ENCODE measurements around the gene MRC1. TPM values are rescaled to one million over a fixed set of nuclear protein-coding genes. Genes with fewer than 3 reads are reported as not detected.

Gene MRC1
- total RNA-seq, 1 experiment from 2014 or later: 0.05 TPM

DNA sequence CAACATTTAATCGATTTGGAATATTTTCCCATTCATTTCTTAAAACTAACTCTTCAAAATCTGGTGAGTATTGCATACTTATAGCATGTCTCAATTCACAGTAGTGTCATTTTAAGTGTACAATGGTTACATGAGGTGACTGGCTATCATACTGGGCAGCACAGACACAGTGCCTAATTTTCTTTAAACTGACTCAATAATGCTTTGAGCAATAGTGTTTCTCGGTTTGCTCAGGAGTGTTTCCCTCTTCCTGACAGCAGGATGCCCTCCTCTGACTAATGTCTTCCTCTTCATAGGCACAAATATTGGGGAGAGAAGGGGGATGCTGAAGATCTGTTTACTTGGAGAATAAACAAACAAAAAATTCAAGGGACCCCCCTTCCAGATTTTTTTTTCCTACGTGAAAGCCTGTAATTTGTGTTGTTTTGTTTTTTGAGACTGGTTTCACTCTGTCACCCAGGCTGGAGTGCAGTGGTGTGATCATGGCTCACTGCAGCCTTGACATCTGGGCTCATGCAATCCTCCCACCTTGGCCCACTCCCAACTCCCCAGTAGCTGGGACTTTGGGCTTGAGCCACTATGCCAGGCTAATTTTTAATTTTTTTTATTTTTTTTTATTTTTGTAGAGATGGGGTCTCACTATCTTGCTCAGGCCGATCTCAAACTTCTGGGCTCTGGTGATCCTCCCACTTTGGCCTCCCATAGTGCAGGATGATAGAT lies 2.2 kb downstream of the MRC1 start:
- TF ChIP-seq, protein P1, sequence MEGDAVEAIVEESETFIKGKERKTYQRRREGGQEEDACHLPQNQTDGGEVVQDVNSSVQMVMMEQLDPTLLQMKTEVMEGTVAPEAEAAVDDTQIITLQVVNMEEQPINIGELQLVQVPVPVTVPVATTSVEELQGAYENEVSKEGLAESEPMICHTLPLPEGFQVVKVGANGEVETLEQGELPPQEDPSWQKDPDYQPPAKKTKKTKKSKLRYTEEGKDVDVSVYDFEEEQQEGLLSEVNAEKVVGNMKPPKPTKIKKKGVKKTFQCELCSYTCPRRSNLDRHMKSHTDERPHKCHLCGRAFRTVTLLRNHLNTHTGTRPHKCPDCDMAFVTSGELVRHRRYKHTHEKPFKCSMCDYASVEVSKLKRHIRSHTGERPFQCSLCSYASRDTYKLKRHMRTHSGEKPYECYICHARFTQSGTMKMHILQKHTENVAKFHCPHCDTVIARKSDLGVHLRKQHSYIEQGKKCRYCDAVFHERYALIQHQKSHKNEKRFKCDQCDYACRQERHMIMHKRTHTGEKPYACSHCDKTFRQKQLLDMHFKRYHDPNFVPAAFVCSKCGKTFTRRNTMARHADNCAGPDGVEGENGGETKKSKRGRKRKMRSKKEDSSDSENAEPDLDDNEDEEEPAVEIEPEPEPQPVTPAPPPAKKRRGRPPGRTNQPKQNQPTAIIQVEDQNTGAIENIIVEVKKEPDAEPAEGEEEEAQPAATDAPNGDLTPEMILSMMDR (IDR thresholded peaks at IDR 0.05; ENCODE audit: insufficient read depth in 1 of 2, low read depth in 1 of 2, low read length in 1 of 2, severe bottlenecking in 1 of 2, unreplicated experiment in 1 of 2): no peak

GRCh38 chr10:17814973-17815372 lies 5.8 kb downstream of the MRC1 start:
- no peaks in the 10 kb centered on the region for H3K36me3 Mint-ChIP-seq (ENCODE audit: insufficient read depth, unreplicated experiment)
- no peak for DNase-seq
- ChIA-PET POLR2A (no interaction called here), CTCF (no interaction called here)
- no TSS peak for BruUV-seq (replicated peaks)
- H3K27ac Mint-ChIP-seq (ENCODE audit: unreplicated experiment): no peak overlapping the region
- H3K4me3 ChIP-seq (ENCODE audit: low read depth, low read length): no peak overlapping the region
- H3K27me3 Mint-ChIP-seq (ENCODE audit: insufficient read depth, unreplicated experiment): no peaks in the 10 kb centered on the region
- intact Hi-C loops (cut with micrococcal nuclease; ENCODE audit: unreplicated experiment): no loop called here
- no peaks in the 10 kb centered on the region for H3K27me3 ChIP-seq (replicated peaks; ENCODE audit: control insufficient read depth, insufficient read depth, low read length)
- no peak overlapping the region for H3K4me3 Mint-ChIP-seq (ENCODE audit: unreplicated experiment)
- H3K9me3 ChIP-seq: no peaks in the 10 kb centered on the region
- TF ChIP-seq, protein P1 (IDR thresholded peaks at IDR 0.05; ENCODE audit: insufficient read depth in 1 of 2, low read depth in 1 of 2, low read length in 1 of 2, severe bottlenecking in 1 of 2, unreplicated experiment in 1 of 2): no peak
- H3K4me1 Mint-ChIP-seq (ENCODE audit: low read depth, unreplicated experiment): peaks cover 12% of the 10 kb centered on the region
- H3K9me3 Mint-ChIP-seq (ENCODE audit: unreplicated experiment): no peaks in the 10 kb centered on the region
- no peaks in the 10 kb centered on the region for H3K36me3 ChIP-seq (ENCODE audit: control insufficient read depth, insufficient read depth, low read length)
- H3K4me1 ChIP-seq: no peaks in the 10 kb centered on the region

More for the DNA sequence above, 2.2 kb downstream of the MRC1 start:
- Mint-ChIP-seq H3K9me3 (ENCODE audit: unreplicated experiment) (no peaks in the 10 kb centered on the region), H3K4me3 (ENCODE audit: unreplicated experiment) (no peak overlapping the region), H3K27ac (ENCODE audit: unreplicated experiment) (no peak overlapping the region), H3K36me3 (ENCODE audit: insufficient read depth, unreplicated experiment) (no peaks in the 10 kb centered on the region), H3K27me3 (ENCODE audit: insufficient read depth, unreplicated experiment) (no peaks in the 10 kb centered on the region), H3K4me1 (ENCODE audit: low read depth, unreplicated experiment) (peaks cover 16% of the 10 kb centered on the region)
- H3K27me3 ChIP-seq (replicated peaks; ENCODE audit: control insufficient read depth, insufficient read depth, low read length): no peaks in the 10 kb centered on the region
- no peaks in the 10 kb centered on the region for H3K36me3 ChIP-seq (ENCODE audit: control insufficient read depth, insufficient read depth, low read length)
- POLR2A ChIA-PET: no interaction called here
- no peak for DNase-seq
- no peak overlapping the region for H3K4me3 ChIP-seq (ENCODE audit: low read depth, low read length)
- H3K4me1 ChIP-seq: no peaks in the 10 kb centered on the region
- no peaks in the 10 kb centered on the region for H3K9me3 ChIP-seq
- CTCF ChIA-PET: no interaction called here
- no TSS peak for BruUV-seq (replicated peaks)
- intact Hi-C loops (cut with micrococcal nuclease; ENCODE audit: unreplicated experiment): no loop called here

DNA sequence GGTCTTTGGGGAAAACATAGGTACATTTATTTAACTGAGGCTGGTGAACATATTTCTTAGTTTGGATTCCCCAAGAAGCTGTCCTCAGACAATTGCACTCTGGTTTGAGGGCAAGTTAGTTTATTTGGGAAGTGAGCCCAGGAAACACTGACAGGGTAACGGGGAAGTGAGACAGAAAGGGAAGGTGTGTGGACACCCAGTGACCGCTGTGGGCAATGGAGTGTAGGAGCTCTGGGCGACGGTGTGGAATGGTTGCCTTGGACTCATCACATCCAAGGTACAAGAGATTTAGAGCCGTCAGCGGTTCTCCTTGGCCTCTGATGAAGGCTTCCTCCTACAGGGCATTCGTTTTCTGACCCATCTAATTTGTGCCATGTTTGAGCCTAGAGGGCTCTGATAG lies 7.1 kb downstream of the MRC1 start:
- DNase-seq: no peak
- Mint-ChIP-seq H3K4me3 (ENCODE audit: unreplicated experiment) (no peak overlapping the region), H3K9me3 (ENCODE audit: unreplicated experiment) (no peaks in the 10 kb centered on the region), H3K27me3 (ENCODE audit: insufficient read depth, unreplicated experiment) (peaks cover under 1% of the 10 kb centered on the region), H3K4me1 (ENCODE audit: low read depth, unreplicated experiment) (peaks cover 6% of the 10 kb centered on the region), H3K27ac (ENCODE audit: unreplicated experiment) (no peak overlapping the region), H3K36me3 (ENCODE audit: insufficient read depth, unreplicated experiment) (no peaks in the 10 kb centered on the region)
- Histone ChIP-seq H3K36me3 (ENCODE audit: control insufficient read depth, insufficient read depth, low read length) (no peaks in the 10 kb centered on the region), H3K27me3 (replicated peaks; ENCODE audit: control insufficient read depth, insufficient read depth, low read length) (no peaks in the 10 kb centered on the region), H3K4me3 (ENCODE audit: low read depth, low read length) (no peak overlapping the region), H3K4me1 (no peaks in the 10 kb centered on the region), H3K9me3 (no peaks in the 10 kb centered on the region)
- intact Hi-C loops (cut with micrococcal nuclease; ENCODE audit: unreplicated experiment): no loop called here
- ChIA-PET CTCF (no interaction called here), POLR2A (no interaction called here)
- no TSS peak for BruUV-seq (replicated peaks)
- TF ChIP-seq, protein P1 (IDR thresholded peaks at IDR 0.05; ENCODE audit: insufficient read depth in 1 of 2, low read depth in 1 of 2, low read length in 1 of 2, severe bottlenecking in 1 of 2, unreplicated experiment in 1 of 2): no peak
